SK-N-SH (cell line): ENCODE measurements around the gene MAP2K5. TPM values are rescaled to one million over a fixed set of nuclear protein-coding genes. Genes with fewer than 3 reads are reported as not detected.

Experiments used
- CTCF ChIA-PET: fragments of 300-600, 350-600 bp; formaldehyde crosslinking; extraction: SDS; loops from one replicate; lab custom pipeline; 2021; lab: Yijun Ruan, JAX
- POLR2A ChIA-PET: fragments of 350-600 bp; sonication (Branson Sonifier 250); formaldehyde crosslinking; extraction: SDS; loops from one replicate; lab custom pipeline; 2020; ENCODE audit warnings: antibody characterized with exemption, inconsistent platforms; lab: Yijun Ruan, JAX
- DNase-seq: peaks from one replicate; pipeline ENCODE4 v3.0.0; 2012
- H2AFZ ChIP-seq: fragments of 200-600 bp; sonication (generic); 2 replicates; pipeline ENCODE4 v1.8.1; 2016; ENCODE audit warnings: antibody characterized with exemption, mild to moderate bottlenecking, low read depth
- H3F3A ChIP-seq: fragments of 200-600 bp; sonication (generic); replicated peaks from 2 replicates; pipeline ENCODE3; 2016; ENCODE audit warnings: antibody characterized with exemption, mild to moderate bottlenecking; ENCODE audit not compliant: insufficient read depth
- H3K27ac ChIP-seq, 2 experiments: fragments of 200-500 bp in 1 of 2; fragments of 200-600 bp in 1 of 2; sonication (Bioruptor generic) in 1 of 2; sonication (generic), shearing (Covaris generic) in 1 of 2; 2 replicates each; pipeline versions ENCODE4 v1.5.1 to v1.6.1; 2014 to 2016; ENCODE audit warnings: low read depth in 2 of 2, inconsistent platforms in 1 of 2, low read length in 1 of 2, mild to moderate bottlenecking in 1 of 2, mixed read lengths in 1 of 2
- H3K27me3 ChIP-seq: fragments of 200-600 bp; sonication (generic), shearing (Covaris generic); 2 replicates; pipeline ENCODE4 v1.6.1; 2016; ENCODE audit warnings: mixed run types; ENCODE audit not compliant: insufficient read depth
- H3K36me3 ChIP-seq, 2 experiments: fragments of 200-500 bp in 1 of 2; fragments of 200-600 bp in 1 of 2; sonication (Bioruptor generic) in 1 of 2; sonication (generic) in 1 of 2; replicated peaks in 1 of 2; 2 replicates each; pipeline versions ENCODE3 to v1.5.1; 2014 to 2016; ENCODE audit warnings: low read length in 1 of 2, mild to moderate bottlenecking in 1 of 2; ENCODE audit not compliant: insufficient read depth in 2 of 2, control insufficient read depth in 1 of 2
- H3K4me1 ChIP-seq, 2 experiments: fragments of 200-500 bp in 1 of 2; fragments of 200-600 bp in 1 of 2; sonication (Bioruptor generic) in 1 of 2; sonication (generic), shearing (Covaris generic) in 1 of 2; 2 replicates each; pipeline versions ENCODE4 v1.5.1 to v1.6.1; 2014 to 2016; ENCODE audit warnings: low read depth in 1 of 2, low read length in 1 of 2, mixed run types in 1 of 2; ENCODE audit not compliant: insufficient read depth in 2 of 2, control insufficient read depth in 1 of 2
- H3K4me2 ChIP-seq: fragments of 200-600 bp; sonication (generic), shearing (Covaris generic); 2 replicates; pipeline ENCODE4 v1.6.1; 2017; ENCODE audit warnings: mixed run types
- H3K4me3 ChIP-seq, 2 experiments: fragments of 200-500 bp in 1 of 2; fragments of 200-600 bp in 1 of 2; sonication (Bioruptor generic) in 1 of 2; sonication (generic), shearing (Covaris generic) in 1 of 2; 2 replicates each; pipeline versions ENCODE4 v1.5.1 to v1.8.1; 2014 to 2016; ENCODE audit warnings: low read depth in 2 of 2, inconsistent platforms in 1 of 2, low read length in 1 of 2, mild to moderate bottlenecking in 1 of 2, mixed read lengths in 1 of 2, moderate library complexity in 1 of 2
- H3K79me2 ChIP-seq: fragments of 200-600 bp; sonication (generic); 2 replicates; pipeline ENCODE4 v1.8.1; 2017; ENCODE audit warnings: mild to moderate bottlenecking; ENCODE audit not compliant: insufficient read depth
- H3K9ac ChIP-seq: fragments of 200-600 bp; sonication (generic); 2 replicates; pipeline ENCODE4 v1.6.1; 2017; ENCODE audit warnings: mixed run types
- H3K9me2 ChIP-seq: fragments of 200-600 bp; sonication (generic); 2 replicates; pipeline ENCODE4 v1.6.1; 2017; ENCODE audit warnings: mixed run types
- H3K9me3 ChIP-seq: fragments of 200-600 bp; sonication (generic); 2 replicates; pipeline ENCODE4 v1.6.1; 2017; ENCODE audit warnings: mixed run types, mild to moderate bottlenecking, moderate library complexity
- H4K20me1 ChIP-seq: fragments of 200-600 bp; sonication (generic); 2 replicates; pipeline ENCODE4 v1.6.1; 2017; ENCODE audit warnings: mild to moderate bottlenecking, mixed run types; ENCODE audit not compliant: insufficient read depth
- ELF1 ChIP-seq: IDR thresholded peaks from 2 replicates; pipeline ENCODE4 v1.4.0; 2012
- EP300 ChIP-seq, 2 experiments: IDR thresholded peaks; 2 replicates each; pipeline versions ENCODE4 v1.4.0 to v1.6.1; 2012; ENCODE audit warnings: borderline replicate concordance in 1 of 2, low read depth in 1 of 2, low read length in 1 of 2
- FOXM1 ChIP-seq: IDR thresholded peaks from 2 replicates; pipeline ENCODE4 v1.4.0; 2012; ENCODE audit warnings: low read depth, mild to moderate bottlenecking
- NRF1 ChIP-seq: IDR thresholded peaks from 2 replicates; pipeline ENCODE4 v1.6.1; 2012; ENCODE audit warnings: low read depth, mild to moderate bottlenecking, low read length
- POLR2AphosphoS5 ChIP-seq: IDR thresholded peaks from 2 replicates; pipeline ENCODE4 v1.6.1; 2012; ENCODE audit warnings: low read depth, low read length
- REST ChIP-seq: IDR thresholded peaks from 2 replicates; pipeline ENCODE4 v1.6.1; 2012; ENCODE audit warnings: mild to moderate bottlenecking, low read depth, low read length, moderate library complexity
- RFX5 ChIP-seq: IDR thresholded peaks from 2 replicates; pipeline ENCODE4 v1.6.1; 2012; ENCODE audit warnings: mild to moderate bottlenecking, improper control_type of control experiment, low read length
- RXRA ChIP-seq: IDR thresholded peaks from 2 replicates; pipeline ENCODE4 v1.4.0; 2012; ENCODE audit warnings: low read depth, mild to moderate bottlenecking, borderline replicate concordance
- SIN3A ChIP-seq: IDR thresholded peaks from 2 replicates; pipeline ENCODE4 v1.6.1; 2012; ENCODE audit warnings: low read depth, mild to moderate bottlenecking, low read length, moderate library complexity, borderline replicate concordance
- TAF1 ChIP-seq: IDR thresholded peaks from 2 replicates; pipeline ENCODE4 v1.6.1; 2012; ENCODE audit warnings: low read depth, mild to moderate bottlenecking, low read length, moderate library complexity, borderline replicate concordance
- TEAD4 ChIP-seq: IDR thresholded peaks from 2 replicates; pipeline ENCODE4 v1.4.0; 2012; ENCODE audit warnings: mild to moderate bottlenecking, borderline replicate concordance; ENCODE audit not compliant: insufficient read depth
- ZBTB33 ChIP-seq: IDR thresholded peaks from 2 replicates; pipeline ENCODE4 v1.4.0; 2012; ENCODE audit warnings: low read depth, borderline replicate concordance
- WGBS: methylation state at CpG from one replicate; pipeline ENCODE4 v1.1.6; 2017; ENCODE audit warnings: low lambda C conversion rate; 5-methylcytosine and 5-hydroxymethylcytosine counted together
- polyA plus RNA-seq, 3 experiments: library from polyadenylated mRNA; depleted of rRNA; stranded (reverse); fragments of >200 nt; gene quantifications; 2 replicates each; pipeline ENCODE4 v1.2.3, GENCODE V29; 2012
- TF ChIP-seq, protein P1 (sequence below): fragments of 200-600 bp; sonication (generic); IDR thresholded peaks from 2 replicates; pipeline ENCODE4 v1.6.1; 2017; ENCODE audit warnings: antibody characterized with exemption, mild to moderate bottlenecking, moderate library complexity
- TF ChIP-seq, protein P2 (sequence below): fragments of 150-350 bp; IDR thresholded peaks from 2 replicates; pipeline ENCODE4 v1.6.1; 2016; ENCODE audit warnings: mild to moderate bottlenecking, low read depth, low read length

MAP2K5 gene
- polyA plus RNA-seq, 1 of the 3 experiments (the other 2 are of a cell fraction), result 6.2 TPM

DNA sequence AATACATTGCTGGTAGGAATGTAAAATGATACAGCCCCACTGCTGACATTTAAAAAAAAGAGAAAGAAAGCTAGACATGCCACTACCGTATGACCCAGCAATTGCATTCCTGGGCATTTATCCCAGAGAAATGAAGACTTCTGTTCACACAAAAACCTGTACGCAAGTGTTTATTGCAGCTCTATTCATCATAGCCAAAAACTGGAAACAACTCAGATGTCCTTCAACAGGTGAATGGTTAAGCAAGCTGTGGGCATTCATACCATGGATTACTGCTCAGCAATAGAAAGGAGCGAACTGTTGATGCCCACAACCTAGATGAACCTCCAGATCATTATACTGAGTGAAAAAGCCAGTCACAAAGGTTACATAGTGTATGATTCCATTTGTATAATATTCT is 132.5 kb downstream of the MAP2K5 start:
- ChIA-PET POLR2A (no interaction called here), CTCF (no interaction called here)
- Histone ChIP-seq H3K9ac (no peak overlapping the region), H3F3A (peaks cover 2% of the 10 kb centered on the region), H3K79me2 (no peaks in the 10 kb centered on the region), H3K4me2 (no peak overlapping the region), H3K27ac (no peak overlapping the region), H2AFZ (no peak overlapping the region), H3K4me3 (no peak overlapping the region), H3K27me3 (no peaks in the 10 kb centered on the region), H4K20me1 (no peaks in the 10 kb centered on the region), H3K36me3 (peaks cover 3 to 14% of the 10 kb centered on the region in 2 experiments), H3K9me2 (no peaks in the 10 kb centered on the region), H3K4me1 (no peaks in the 10 kb centered on the region), H3K9me3 (no peaks in the 10 kb centered on the region)
- 96% methylated on average over 3 of the region's 3 CpGs for WGBS
- no peak for DNase-seq
- no peak for TF ChIP-seq TAF1
- no peak for TF ChIP-seq TEAD4
- TF ChIP-seq, protein P1, sequence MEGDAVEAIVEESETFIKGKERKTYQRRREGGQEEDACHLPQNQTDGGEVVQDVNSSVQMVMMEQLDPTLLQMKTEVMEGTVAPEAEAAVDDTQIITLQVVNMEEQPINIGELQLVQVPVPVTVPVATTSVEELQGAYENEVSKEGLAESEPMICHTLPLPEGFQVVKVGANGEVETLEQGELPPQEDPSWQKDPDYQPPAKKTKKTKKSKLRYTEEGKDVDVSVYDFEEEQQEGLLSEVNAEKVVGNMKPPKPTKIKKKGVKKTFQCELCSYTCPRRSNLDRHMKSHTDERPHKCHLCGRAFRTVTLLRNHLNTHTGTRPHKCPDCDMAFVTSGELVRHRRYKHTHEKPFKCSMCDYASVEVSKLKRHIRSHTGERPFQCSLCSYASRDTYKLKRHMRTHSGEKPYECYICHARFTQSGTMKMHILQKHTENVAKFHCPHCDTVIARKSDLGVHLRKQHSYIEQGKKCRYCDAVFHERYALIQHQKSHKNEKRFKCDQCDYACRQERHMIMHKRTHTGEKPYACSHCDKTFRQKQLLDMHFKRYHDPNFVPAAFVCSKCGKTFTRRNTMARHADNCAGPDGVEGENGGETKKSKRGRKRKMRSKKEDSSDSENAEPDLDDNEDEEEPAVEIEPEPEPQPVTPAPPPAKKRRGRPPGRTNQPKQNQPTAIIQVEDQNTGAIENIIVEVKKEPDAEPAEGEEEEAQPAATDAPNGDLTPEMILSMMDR, result no peak
- TF ChIP-seq ELF1, result no peak
- no peak for TF ChIP-seq RFX5
- no peak for TF ChIP-seq SIN3A
- no peak for TF ChIP-seq POLR2AphosphoS5
- TF ChIP-seq, protein P2, sequence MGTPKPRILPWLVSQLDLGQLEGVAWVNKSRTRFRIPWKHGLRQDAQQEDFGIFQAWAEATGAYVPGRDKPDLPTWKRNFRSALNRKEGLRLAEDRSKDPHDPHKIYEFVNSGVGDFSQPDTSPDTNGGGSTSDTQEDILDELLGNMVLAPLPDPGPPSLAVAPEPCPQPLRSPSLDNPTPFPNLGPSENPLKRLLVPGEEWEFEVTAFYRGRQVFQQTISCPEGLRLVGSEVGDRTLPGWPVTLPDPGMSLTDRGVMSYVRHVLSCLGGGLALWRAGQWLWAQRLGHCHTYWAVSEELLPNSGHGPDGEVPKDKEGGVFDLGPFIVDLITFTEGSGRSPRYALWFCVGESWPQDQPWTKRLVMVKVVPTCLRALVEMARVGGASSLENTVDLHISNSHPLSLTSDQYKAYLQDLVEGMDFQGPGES, result no peak
- no peak for TF ChIP-seq NRF1
- TF ChIP-seq EP300 (IDR thresholded peaks at IDR 0.05; ENCODE audit: borderline replicate concordance in 1 of 2, low read depth in 1 of 2, low read length in 1 of 2), result no peak
- TF ChIP-seq ZBTB33, result no peak
- TF ChIP-seq REST, result no peak
- TF ChIP-seq FOXM1, result no peak
- no peak for TF ChIP-seq RXRA
